GM18873 (cell line): ENCODE measurements around the gene MSI2.

Source experiments
- ATAC-seq: cut with Tn5 transposase; IDR thresholded peaks from one replicate; pipeline ENCODE4 v1.9.1; 2021; ENCODE audit warnings: mild to moderate bottlenecking, moderate library complexity, moderate number of reproducible peaks; ENCODE audit not compliant: unreplicated experiment, low FRiP score

MSI2 gene

GRCh38 chr17:57313097-57313835, 56.9 kb downstream of the MSI2 start:
- no peak for ATAC-seq

DNA sequence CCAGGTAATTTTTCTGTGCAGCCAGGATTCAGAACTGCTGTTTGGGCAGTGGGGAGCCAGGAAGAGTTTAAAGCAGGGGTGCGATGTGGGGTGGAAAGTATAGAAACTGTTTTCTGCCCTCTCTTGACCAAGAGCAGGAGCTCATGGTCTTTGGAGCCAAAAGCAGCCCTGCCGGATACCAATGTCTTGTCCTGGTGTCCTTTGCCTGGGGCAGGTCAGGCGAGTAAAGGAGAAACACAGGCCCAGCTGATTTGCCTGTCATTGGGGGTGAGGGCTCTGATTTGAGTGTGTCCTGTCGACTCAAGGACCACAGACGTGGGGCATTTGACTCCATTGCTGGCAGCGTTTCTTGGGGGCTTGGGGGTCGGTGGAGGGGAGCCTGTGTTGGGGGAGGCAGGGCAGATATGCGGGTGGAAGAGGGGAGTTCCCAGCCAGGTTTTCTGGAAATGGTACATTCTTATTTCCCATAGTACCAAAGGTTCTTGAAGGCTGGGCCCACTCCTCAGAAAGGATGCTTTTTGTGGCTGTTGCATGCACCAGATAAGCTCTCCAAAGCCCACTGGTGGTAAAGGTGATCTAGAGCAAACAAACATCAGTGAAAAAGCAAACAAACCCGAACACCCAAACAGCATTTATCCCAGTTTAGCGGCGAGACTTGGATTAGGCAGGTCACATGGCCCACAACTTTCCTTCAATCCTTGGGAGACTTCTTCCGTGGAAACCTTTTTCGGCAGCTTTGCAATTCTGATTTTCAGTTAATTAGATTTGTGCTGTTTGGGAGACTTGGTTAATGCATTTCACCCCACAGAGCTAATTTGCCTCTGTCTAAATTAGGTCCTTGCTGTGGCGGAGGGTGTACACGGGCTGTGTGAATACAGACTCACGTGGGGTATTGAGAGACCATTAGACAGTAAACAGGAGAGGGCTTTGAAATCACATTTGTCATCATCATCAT, 59.0 kb downstream of the MSI2 start:
- ATAC-seq: no peak

DNA sequence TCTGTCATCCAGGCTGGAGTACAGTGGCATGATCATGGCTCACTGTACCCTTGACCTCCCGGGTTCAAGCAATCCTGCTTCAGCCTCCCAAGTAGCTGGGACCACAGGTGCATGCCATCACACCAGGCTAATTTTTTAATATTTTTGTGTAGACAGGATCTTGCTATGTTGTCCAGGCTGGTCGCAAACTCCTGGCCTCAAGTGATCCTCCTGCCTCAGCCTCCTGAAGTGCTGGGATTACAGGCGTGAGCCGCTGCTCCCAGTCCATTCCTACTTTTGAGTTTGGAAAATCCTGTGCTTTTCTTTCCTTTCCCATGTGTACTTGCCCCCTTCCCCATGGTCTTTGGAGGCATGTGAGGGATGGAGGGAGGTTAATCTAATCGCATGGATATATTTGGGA, 60.0 kb downstream of the MSI2 start:
- no peak for ATAC-seq

GRCh38 chr17:57317079-57317478, 60.8 kb downstream of the MSI2 start:
- ATAC-seq: no peak

GRCh38 chr17:57318913-57319312, 62.6 kb downstream of the MSI2 start:
- ATAC-seq: no peak

GRCh38 chr17:57319806-57320205, 63.5 kb downstream of the MSI2 start:
- no peak for ATAC-seq

DNA sequence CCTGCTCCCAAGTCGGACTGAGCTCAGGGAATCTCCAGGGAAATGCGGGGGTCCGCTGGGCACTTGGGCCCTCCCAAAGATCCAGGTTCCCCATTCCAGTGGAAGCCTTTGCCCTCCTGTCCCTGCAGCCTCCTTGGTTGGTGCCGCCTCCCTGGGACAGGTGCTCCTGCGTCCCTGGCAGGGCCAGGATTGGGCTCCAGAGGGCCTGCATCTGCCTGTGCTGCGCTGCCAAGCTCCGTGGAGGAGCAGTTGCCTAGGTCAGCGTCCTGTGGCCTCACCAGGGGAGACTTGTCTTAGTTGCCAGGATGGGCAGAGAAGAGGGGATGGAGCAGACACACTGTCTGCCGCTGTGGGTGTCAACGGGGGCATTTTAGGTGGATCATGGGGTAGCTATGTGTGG, 67.1 kb downstream of the MSI2 start:
- ATAC-seq: no peak

DNA sequence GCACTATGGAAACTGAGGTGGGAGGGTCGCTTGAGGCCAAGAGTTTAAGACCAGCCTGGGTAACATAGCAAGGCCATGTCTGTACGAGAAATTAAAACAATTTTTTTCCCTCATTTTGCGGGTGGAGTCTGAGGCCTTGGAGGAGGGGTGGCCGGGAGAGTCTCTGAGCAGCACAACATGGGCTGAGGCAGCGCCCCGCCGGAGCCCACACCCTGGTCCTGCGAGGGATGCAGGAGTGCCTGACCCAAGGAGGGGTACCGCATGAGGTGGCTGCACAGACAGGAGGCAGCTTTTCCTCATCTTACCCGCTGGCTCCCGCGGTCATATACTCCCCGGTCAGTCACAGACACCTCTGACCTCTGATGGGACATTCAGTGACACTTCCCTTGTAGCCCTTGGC, 67.7 kb downstream of the MSI2 start:
- no peak for ATAC-seq

DNA sequence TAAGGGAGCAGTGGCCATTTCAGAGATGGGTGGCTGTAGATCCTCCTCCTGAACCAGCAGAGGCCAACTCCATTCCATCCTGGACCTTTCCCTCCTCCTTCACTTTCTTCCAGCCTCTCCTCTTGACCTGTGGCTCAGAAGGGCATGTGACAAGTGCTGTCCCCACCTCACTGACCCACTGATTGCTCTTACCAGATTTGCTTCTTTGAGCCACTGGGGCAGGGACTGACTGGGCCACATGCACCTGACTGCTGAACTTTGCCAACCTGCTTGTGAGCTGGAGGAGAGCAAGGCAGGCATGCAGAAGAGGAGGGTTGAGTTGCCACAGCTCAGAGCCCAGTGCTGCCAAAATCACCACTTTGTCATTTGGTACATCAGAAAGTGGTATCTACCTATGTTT, 68.3 kb downstream of the MSI2 start:
- no peak for ATAC-seq

GRCh38 chr17:57326336-57326735, 70.0 kb downstream of the MSI2 start:
- no peak for ATAC-seq

- ATAC-seq: no peak
Observed at GRCh38 chr17:57326764-57327163, 70.4 kb downstream of the MSI2 start.

- ATAC-seq: no peak
Observed at GRCh38 chr17:57327176-57327970, 71.0 kb downstream of the MSI2 start.

- ATAC-seq: no peak
Observed at GRCh38 chr17:57328109-57328882, 72.0 kb downstream of the MSI2 start.

- ATAC-seq: no peak
Observed at GRCh38 chr17:57329380-57330214, 73.3 kb downstream of the MSI2 start.

GRCh38 chr17:57330587-57330986, 74.3 kb downstream of the MSI2 start:
- no peak for ATAC-seq

DNA sequence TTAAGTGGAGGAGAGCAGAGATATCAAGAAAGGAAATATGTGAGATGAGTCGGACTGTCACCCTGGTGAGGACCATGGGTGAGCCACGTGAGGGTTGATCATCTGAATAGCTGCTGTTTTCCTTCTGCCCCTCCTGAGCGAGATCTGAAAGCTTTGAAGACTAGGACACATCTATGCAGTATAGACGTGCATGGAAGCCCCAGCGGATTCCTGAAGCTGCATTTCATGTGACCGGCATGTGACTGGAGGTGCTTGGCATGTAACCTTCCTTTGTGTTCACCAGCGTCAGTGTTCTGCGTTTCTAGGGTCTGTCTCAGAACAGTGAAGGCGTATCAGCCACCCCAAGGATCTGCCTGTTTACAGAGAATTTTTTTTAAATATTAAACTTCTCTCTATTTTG, 75.1 kb downstream of the MSI2 start:
- ATAC-seq: no peak

- ATAC-seq: no peak
Observed at GRCh38 chr17:57332501-57332900, 76.2 kb downstream of the MSI2 start.

- no peak for ATAC-seq
Observed at GRCh38 chr17:57335195-57335792, 79.0 kb downstream of the MSI2 start.

GRCh38 chr17:57337390-57337789, 81.1 kb downstream of the MSI2 start:
- no peak for ATAC-seq
